GM21619 (cell line): Measurements from ENCODE around the gene CD163L1.
"Not testable (repeated sequence)": the region's sequence is repeated elsewhere in the genome, so short reads cannot be mapped to it uniquely, and the experiment has no call there.

Source experiments
- ATAC-seq: cut with Tn5 transposase; IDR thresholded peaks from one replicate; pipeline ENCODE4 v1.9.1; 2021; ENCODE audit not compliant: unreplicated experiment

The CD163L1 gene

GRCh38 chr12:7337790-7338189 lies 106.2 kb downstream of the CD163L1 start:
- ATAC-seq = not testable (repeated sequence)

- ATAC-seq = no peak
Measured at GRCh38 chr12:7327918-7328317, 116.0 kb downstream of the CD163L1 start.

GRCh38 chr12:7324176-7324575 lies 119.8 kb downstream of the CD163L1 start:
- no peak for ATAC-seq

GRCh38 chr12:7322599-7322998 lies 121.4 kb downstream of the CD163L1 start:
- no peak for ATAC-seq

- no peak for ATAC-seq
Measured at GRCh38 chr12:7321624-7322023, 122.3 kb downstream of the CD163L1 start.

- ATAC-seq = no peak
Measured at GRCh38 chr12:7319930-7320329, 124.0 kb downstream of the CD163L1 start.

- no peak for ATAC-seq
Measured at GRCh38 chr12:7310070-7310469, 133.9 kb downstream of the CD163L1 start.
